GM19467 (cell line): ENCODE results near the gene VMP1.
"Not testable (repeated sequence)": the region's sequence is repeated elsewhere in the genome, so short reads cannot be mapped to it uniquely, and the experiment has no call there.

Experiments used
- ATAC-seq: cut with Tn5 transposase; IDR thresholded peaks from one replicate; pipeline ENCODE4 v1.9.1; 2021; ENCODE audit warnings: mild to moderate bottlenecking, moderate library complexity; ENCODE audit not compliant: unreplicated experiment

VMP1 gene

DNA sequence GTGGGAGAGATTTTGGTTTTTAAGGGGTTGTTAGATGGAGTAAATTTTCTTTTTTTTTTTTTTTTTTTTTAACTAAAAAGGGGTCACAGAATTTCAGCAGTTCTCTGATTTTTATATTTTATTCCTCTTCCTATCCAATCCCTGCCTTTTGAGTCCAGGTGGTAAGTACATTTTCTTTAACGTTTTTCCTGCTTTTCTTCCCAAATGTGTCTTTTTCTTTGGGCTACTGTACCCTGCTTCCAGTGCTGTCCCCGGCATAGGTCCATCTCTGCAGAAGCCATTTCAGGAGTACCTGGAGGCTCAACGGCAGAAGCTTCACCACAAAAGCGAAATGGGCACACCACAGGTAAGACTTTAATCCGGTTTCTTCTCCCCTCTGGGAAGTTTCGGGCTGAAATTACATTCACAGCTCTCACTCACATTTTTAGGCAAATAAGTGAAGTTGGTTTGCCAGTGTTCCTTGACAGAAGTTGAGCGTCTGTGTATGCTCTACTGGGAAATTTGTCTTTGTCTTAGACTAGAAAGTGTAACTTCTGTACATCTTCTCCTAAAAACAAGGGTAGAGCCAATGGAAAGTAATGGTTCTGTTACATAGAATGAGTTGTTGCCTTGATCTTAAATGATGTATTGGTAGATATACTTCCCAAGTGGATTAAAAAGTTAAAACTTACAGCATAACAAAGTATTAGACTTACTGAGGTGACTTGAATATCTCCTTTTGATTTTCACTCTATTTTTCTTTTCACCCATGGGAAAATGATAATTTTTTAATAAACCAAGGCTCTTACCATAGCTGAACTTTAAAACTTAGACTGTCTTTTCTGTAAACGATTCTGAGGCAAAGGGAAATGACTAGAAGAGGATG lies 130.8 kb downstream of the VMP1 start:
- no peak for ATAC-seq

GRCh38 chr17:59839651-59840328 lies 132.3 kb downstream of the VMP1 start:
- ATAC-seq = no peak

DNA sequence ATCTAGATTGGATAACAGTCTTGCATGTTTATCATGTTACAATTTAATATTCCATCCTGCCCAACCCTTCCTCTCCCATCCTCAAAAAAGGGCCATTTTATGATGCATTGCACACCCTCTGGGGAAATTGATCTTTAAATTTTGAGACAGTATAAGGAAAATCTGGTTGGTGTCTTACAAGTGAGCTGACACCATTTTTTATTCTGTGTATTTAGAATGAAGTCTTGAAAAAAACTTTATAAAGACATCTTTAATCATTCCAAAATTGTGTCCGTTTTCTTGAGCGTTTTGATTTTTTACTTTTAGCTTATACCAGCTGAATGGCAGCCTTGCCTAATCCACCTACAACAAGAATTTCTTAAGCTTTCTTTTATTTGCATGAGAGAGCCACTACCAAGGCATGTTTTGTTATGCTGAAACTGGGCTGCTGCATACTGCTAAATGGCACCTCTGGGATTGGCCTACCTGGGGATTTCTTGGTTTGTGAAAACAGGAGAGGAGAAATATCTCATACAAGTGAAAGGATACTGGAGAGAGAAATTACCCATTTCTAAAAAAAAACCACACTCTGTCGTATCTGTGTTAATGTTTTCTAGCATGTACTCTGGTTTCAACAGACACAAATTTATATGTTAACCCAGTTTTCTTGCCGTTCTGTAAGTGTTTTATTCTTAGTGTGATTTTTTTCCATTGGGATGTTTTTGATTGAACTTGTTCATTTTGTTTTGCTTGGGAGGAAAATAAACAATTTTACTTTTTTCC lies 133.1 kb downstream of the VMP1 start:
- ATAC-seq = no peak

DNA sequence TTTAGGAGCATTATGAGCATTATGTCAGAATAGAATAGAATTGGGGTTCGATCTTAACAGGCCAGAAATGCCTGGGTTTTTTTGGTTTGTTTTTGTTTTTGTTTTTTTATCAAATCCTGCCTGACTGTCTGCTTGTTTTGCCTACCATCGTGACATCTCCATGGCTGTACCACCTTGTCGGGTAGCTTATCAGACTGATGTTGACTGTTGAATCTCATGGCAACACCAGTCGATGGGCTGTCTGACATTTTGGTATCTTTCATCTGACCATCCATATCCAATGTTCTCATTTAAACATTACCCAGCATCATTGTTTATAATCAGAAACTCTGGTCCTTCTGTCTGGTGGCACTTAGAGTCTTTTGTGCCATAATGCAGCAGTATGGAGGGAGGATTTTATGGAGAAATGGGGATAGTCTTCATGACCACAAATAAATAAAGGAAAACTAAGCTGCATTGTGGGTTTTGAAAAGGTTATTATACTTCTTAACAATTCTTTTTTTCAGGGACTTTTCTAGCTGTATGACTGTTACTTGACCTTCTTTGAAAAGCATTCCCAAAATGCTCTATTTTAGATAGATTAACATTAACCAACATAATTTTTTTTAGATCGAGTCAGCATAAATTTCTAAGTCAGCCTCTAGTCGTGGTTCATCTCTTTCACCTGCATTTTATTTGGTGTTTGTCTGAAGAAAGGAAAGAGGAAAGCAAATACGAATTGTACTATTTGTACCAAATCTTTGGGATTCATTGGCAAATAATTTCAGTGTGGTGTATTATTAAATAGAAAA lies 133.8 kb downstream of the VMP1 start:
- not testable (repeated sequence) for ATAC-seq

- ATAC-seq = not testable (repeated sequence)
These were observed 134.4 kb downstream of the VMP1 start for GRCh38 chr17:59841882-59842263.

GRCh38 chr17:59842901-59843652 lies 135.6 kb downstream of the VMP1 start:
- peak; percentile 38 for ATAC-seq

- no peak for ATAC-seq
These were observed 137.6 kb downstream of the VMP1 start for GRCh38 chr17:59844884-59845594.

- no peak for ATAC-seq
These were observed 138.3 kb downstream of the VMP1 start for GRCh38 chr17:59845595-59846393.

GRCh38 chr17:59846394-59847165 lies 139.1 kb downstream of the VMP1 start:
- ATAC-seq = peak; percentile 43

DNA sequence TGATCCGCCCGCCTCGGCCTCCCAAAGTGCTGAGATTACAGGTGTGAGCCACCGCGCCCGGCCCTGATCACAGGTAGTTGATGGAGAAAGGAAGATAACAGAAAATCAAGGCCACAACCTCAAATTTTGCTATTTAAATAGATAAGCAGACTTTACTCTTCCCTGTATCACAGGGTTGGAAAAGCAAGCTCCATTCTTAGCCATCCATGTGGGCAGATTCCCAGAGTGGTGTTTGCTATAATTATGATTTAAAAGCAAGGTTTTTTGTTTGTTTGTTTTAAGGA lies 140.9 kb downstream of the VMP1 start:
- no peak for ATAC-seq

DNA sequence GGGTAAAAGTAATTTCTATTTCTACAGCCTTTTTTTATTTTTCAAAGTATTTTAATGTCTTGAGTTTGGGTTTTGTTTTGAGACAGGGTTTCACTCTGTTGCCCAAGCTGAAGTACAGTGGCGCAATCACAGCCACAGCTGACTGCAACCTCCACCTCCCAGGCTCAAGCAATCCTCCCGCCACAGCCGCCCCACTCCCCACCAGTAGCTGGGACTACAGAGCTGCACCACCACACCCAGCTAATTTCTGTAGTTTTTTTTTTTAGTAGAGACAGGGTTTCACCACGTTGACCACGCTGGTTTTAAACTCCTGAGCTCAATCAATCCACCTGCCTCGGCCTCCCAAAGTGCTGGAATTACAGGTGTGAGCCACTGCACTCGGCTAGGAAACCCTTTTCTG lies 141.3 kb downstream of the VMP1 start:
- no peak for ATAC-seq

DNA sequence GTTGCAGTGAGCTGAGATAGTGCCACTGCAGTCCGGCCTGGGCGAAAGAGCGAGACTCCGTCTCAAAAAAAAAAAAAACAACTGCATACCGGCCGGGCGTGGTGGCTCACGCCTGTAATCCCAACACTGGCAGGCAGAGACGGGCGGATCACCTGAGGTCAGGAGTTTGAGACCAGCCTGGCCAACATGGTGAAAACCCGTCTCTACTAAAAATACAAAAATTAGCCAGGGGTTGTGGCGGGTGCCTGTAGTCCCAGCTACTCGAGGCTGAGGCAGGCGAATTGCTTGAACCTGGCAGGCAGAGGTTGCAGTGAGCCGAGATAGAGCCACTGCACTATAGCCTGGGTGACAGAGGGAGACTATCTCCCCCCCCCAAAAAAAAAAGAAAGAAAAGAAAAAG lies 142.9 kb downstream of the VMP1 start:
- ATAC-seq = not testable (repeated sequence)

GRCh38 chr17:59851439-59852375 lies 144.3 kb downstream of the VMP1 start:
- no peak for ATAC-seq

GRCh38 chr17:59852847-59853167 lies 145.4 kb downstream of the VMP1 start:
- ATAC-seq = not testable (repeated sequence)

DNA sequence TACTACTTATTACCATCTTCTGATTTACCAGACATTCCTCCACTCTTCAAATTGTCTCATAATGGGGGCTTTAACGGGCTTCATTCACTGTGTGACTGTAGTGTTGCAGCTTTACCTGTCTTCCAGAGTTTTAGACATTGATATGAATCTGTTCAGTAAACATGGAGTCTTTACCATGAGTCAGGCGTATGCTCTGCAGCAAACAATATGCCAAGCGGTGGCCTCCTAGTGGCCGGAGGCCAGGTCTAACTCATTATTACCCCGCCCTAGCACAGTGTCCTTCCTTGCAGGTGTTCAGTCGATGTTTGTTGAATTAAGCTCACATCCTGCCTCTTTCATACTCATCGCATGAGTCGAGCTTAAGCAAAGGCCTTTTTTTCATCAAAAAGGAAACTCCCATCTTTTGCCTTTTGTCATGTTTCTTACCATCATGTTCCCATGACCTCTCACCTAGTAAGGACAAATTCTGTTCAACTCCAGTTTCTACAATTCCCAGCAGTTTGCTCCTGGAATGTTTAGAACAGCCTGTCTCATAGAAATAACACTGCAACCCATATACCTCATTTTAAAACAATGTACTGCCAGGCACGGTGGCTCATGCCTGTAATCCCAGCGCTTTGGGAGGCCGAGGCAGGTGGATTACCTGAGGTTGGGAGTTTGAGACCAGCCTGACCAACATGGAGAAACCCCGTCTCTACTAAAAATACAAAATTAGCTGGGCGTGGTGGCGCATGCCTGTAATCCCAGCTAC lies 145.9 kb downstream of the VMP1 start:
- peak; percentile 64 for ATAC-seq
